ENCODE measurements around the gene ETV6.

Gene ETV6

GRCh38 chr12:11746940-11747716 is 97.7 kb downstream of the ETV6 start:
- DNase-seq: no peak
- Histone ChIP-seq H3K36me3 (no peaks in the 10 kb centered on the region), H3K4me3 (ENCODE audit: low read depth, low read length) (no peak overlapping the region), H3K9me3 (ENCODE audit: severe bottlenecking) (no peaks in the 10 kb centered on the region), H3K27ac (no peak overlapping the region), H3K27me3 (ENCODE audit: insufficient read depth, low read depth, severe bottlenecking) (no peaks in the 10 kb centered on the region)
- no peak for TF ChIP-seq CTCF (IDR thresholded peaks at IDR 0.05; ENCODE audit: low read depth, low read length)

- Histone ChIP-seq H3K27me3 (ENCODE audit: insufficient read depth, low read depth, severe bottlenecking) (no peaks in the 10 kb centered on the region), H3K9me3 (ENCODE audit: severe bottlenecking) (no peaks in the 10 kb centered on the region), H3K4me3 (ENCODE audit: low read depth, low read length) (no peak overlapping the region), H3K27ac (no peak overlapping the region), H3K36me3 (no peaks in the 10 kb centered on the region)
- TF ChIP-seq CTCF (IDR thresholded peaks at IDR 0.05; ENCODE audit: low read depth, low read length): no peak
- no peak for DNase-seq
Observed at GRCh38 chr12:11747969-11748368, 98.5 kb downstream of the ETV6 start.

- Histone ChIP-seq H3K27ac (no peak overlapping the region), H3K4me3 (ENCODE audit: low read depth, low read length) (no peak overlapping the region), H3K27me3 (ENCODE audit: insufficient read depth, low read depth, severe bottlenecking) (no peaks in the 10 kb centered on the region), H3K36me3 (no peaks in the 10 kb centered on the region), H3K9me3 (ENCODE audit: severe bottlenecking) (no peaks in the 10 kb centered on the region)
- TF ChIP-seq CTCF (IDR thresholded peaks at IDR 0.05; ENCODE audit: low read depth, low read length): no peak
- DNase-seq: no peak
Observed at GRCh38 chr12:11748903-11749302, 99.4 kb downstream of the ETV6 start.

GRCh38 chr12:11749943-11750690 is 100.6 kb downstream of the ETV6 start:
- Histone ChIP-seq H3K9me3 (ENCODE audit: severe bottlenecking) (no peaks in the 10 kb centered on the region), H3K36me3 (no peaks in the 10 kb centered on the region), H3K27ac (no peak overlapping the region), H3K27me3 (ENCODE audit: insufficient read depth, low read depth, severe bottlenecking) (no peaks in the 10 kb centered on the region), H3K4me3 (ENCODE audit: low read depth, low read length) (no peak overlapping the region)
- DNase-seq: no peak
- no peak for TF ChIP-seq CTCF (IDR thresholded peaks at IDR 0.05; ENCODE audit: low read depth, low read length)

GRCh38 chr12:11752403-11753149 is 103.1 kb downstream of the ETV6 start:
- DNase-seq: no peak
- Histone ChIP-seq H3K36me3 (no peaks in the 10 kb centered on the region), H3K27me3 (ENCODE audit: insufficient read depth, low read depth, severe bottlenecking) (no peaks in the 10 kb centered on the region), H3K4me3 (ENCODE audit: low read depth, low read length) (no peak overlapping the region), H3K9me3 (ENCODE audit: severe bottlenecking) (no peaks in the 10 kb centered on the region), H3K27ac (no peak overlapping the region)
- TF ChIP-seq CTCF (IDR thresholded peaks at IDR 0.05; ENCODE audit: low read depth, low read length): no peak
